ENCODE data around the gene CDC42BPA. TPM values are rescaled to one million over a fixed set of nuclear protein-coding genes. Genes with fewer than 3 reads are reported as not detected.

CDC42BPA gene
- total RNA-seq, 1 experiment from 2014 or later, result 25.2 TPM

- no peak overlapping the region for H3K27ac Mint-ChIP-seq
- H3K27me3 Mint-ChIP-seq (ENCODE audit: low read depth), result no peaks in the 10 kb centered on the region
- H3K36me3 Mint-ChIP-seq, result peaks cover 7% of the 10 kb centered on the region
- POLR2A ChIA-PET, result interaction anchor here (1.2 kb wide), 1 partner anchor 17 kb away, joined by 3 read pairs; no protein-coding TSS in a partner anchor
- H3K9me3 Mint-ChIP-seq, result no peaks in the 10 kb centered on the region
- DNase-seq (ENCODE audit: low spot score) (no peak), ATAC-seq (no peak)
- H3K4me3 Mint-ChIP-seq, result no peak overlapping the region
- no peaks in the 10 kb centered on the region for H3K4me1 Mint-ChIP-seq
- CTCF ChIA-PET, result no interaction called here
- no peak for TF ChIP-seq SMAD4 (CRISPR knock-in tag; IDR thresholded peaks at IDR 0.05)
- TF ChIP-seq TP53 (CRISPR knock-in tag; IDR thresholded peaks at IDR 0.05), result no peak
- TF ChIP-seq FOXP4 (CRISPR knock-in tag; IDR thresholded peaks at IDR 0.05), result no peak
- TF ChIP-seq ATF3 (CRISPR knock-in tag; conservative IDR thresholded peaks at IDR 0.05), result no peak
- TF ChIP-seq NFATC4 (CRISPR knock-in tag; IDR thresholded peaks at IDR 0.05), result no peak
- TF ChIP-seq RELA (CRISPR knock-in tag; IDR thresholded peaks at IDR 0.05; ENCODE audit: borderline replicate concordance), result no peak
These were observed 104.1 kb downstream of the CDC42BPA start for GRCh38 chr1:227214207-227214606.

- peaks cover 7% of the 10 kb centered on the region for H3K36me3 Mint-ChIP-seq
- no peak overlapping the region for H3K4me3 Mint-ChIP-seq
- no peaks in the 10 kb centered on the region for H3K9me3 Mint-ChIP-seq
- POLR2A ChIA-PET, result no interaction called here
- CTCF ChIA-PET, result no interaction called here
- TF ChIP-seq HMGXB4 (CRISPR knock-in tag; IDR thresholded peaks at IDR 0.05) (no peak), ETV6 (CRISPR knock-in tag; IDR thresholded peaks at IDR 0.05) (no peak), NR2C2 (CRISPR knock-in tag; IDR thresholded peaks at IDR 0.05) (no peak), ATF3 (CRISPR knock-in tag; conservative IDR thresholded peaks at IDR 0.05) (no peak), TCF7 (CRISPR knock-in tag; IDR thresholded peaks at IDR 0.05; ENCODE audit: low read depth) (no peak), CREM (CRISPR knock-in tag; IDR thresholded peaks at IDR 0.05) (no peak), E2F5 (CRISPR knock-in tag; IDR thresholded peaks at IDR 0.05) (no peak), SOX15 (CRISPR knock-in tag; IDR thresholded peaks at IDR 0.05) (no peak), TEAD1 (CRISPR knock-in tag; IDR thresholded peaks at IDR 0.05) (no peak), SMAD4 (CRISPR knock-in tag; IDR thresholded peaks at IDR 0.05) (no peak), TEAD4 (CRISPR knock-in tag; IDR thresholded peaks at IDR 0.05) (no peak), ZNF671 (CRISPR knock-in tag; IDR thresholded peaks at IDR 0.05) (no peak), NFE2L1 (CRISPR knock-in tag; IDR thresholded peaks at IDR 0.05) (no peak), RORB (CRISPR knock-in tag; IDR thresholded peaks at IDR 0.05) (no peak), ELF4 (CRISPR knock-in tag; IDR thresholded peaks at IDR 0.05; ENCODE audit: low read depth) (no peak), OVOL2 (CRISPR knock-in tag; IDR thresholded peaks at IDR 0.05; ENCODE audit: borderline replicate concordance) (no peak), FOXK1 (CRISPR knock-in tag; IDR thresholded peaks at IDR 0.05) (no peak)
- TF ChIP-seq, protein P1, sequence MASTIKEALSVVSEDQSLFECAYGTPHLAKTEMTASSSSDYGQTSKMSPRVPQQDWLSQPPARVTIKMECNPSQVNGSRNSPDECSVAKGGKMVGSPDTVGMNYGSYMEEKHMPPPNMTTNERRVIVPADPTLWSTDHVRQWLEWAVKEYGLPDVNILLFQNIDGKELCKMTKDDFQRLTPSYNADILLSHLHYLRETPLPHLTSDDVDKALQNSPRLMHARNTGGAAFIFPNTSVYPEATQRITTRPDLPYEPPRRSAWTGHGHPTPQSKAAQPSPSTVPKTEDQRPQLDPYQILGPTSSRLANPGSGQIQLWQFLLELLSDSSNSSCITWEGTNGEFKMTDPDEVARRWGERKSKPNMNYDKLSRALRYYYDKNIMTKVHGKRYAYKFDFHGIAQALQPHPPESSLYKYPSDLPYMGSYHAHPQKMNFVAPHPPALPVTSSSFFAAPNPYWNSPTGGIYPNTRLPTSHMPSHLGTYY (CRISPR knock-in tag; IDR thresholded peaks at IDR 0.05), result no peak
- TF ChIP-seq, protein P2, sequence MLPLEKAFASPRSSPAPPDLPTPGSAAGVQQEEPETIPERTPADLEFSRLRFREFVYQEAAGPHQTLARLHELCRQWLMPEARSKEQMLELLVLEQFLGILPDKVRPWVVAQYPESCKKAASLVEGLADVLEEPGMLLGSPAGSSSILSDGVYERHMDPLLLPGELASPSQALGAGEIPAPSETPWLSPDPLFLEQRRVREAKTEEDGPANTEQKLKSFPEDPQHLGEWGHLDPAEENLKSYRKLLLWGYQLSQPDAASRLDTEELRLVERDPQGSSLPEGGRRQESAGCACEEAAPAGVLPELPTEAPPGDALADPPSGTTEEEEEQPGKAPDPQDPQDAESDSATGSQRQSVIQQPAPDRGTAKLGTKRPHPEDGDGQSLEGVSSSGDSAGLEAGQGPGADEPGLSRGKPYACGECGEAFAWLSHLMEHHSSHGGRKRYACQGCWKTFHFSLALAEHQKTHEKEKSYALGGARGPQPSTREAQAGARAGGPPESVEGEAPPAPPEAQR (CRISPR knock-in tag; IDR thresholded peaks at IDR 0.05), result no peak
- H3K27ac Mint-ChIP-seq, result no peak overlapping the region
- no peaks in the 10 kb centered on the region for H3K4me1 Mint-ChIP-seq
- H3K27me3 Mint-ChIP-seq (ENCODE audit: low read depth), result no peaks in the 10 kb centered on the region
- no peak for DNase-seq (ENCODE audit: low spot score)
- no peak for ATAC-seq
These were observed 104.9 kb downstream of the CDC42BPA start for GRCh38 chr1:227213426-227213825.
